K562 (cell line): ENCODE data around the gene PLK1. TPM values are rescaled to one million over a fixed set of nuclear protein-coding genes. Genes with fewer than 3 reads are reported as not detected.

Experiments used
- ARHGAP35 ChIP-seq: fragments of 450-650 bp; IDR thresholded peaks from 2 replicates; pipeline ENCODE4 v1.6.1; 2018; ENCODE audit not compliant: partially characterized antibody
- BRD4 ChIP-seq: fragments of 200-600 bp; sonication (generic); IDR thresholded peaks from 2 replicates; pipeline ENCODE4 v1.6.1; 2017; ENCODE audit warnings: inconsistent platforms
- BRF1 ChIP-seq: IDR thresholded peaks from 3 replicates; pipeline ENCODE4 v1.6.1; 2011; ENCODE audit warnings: borderline replicate concordance, mild to moderate bottlenecking; ENCODE audit not compliant: insufficient read length; ENCODE audit errors: extremely low read depth
- NBN ChIP-seq: fragments of 450-650 bp; IDR thresholded peaks from 2 replicates; pipeline ENCODE4 v1.6.1; 2016; ENCODE audit warnings: low read depth, mild to moderate bottlenecking
- PRPF4 ChIP-seq: fragments of 200-400 bp; formaldehyde crosslinking; IDR thresholded peaks from one replicate; pipeline ENCODE4 v1.6.1; 2017; ENCODE audit warnings: low read length, low read depth, mild to moderate bottlenecking; ENCODE audit not compliant: insufficient read depth, poor library complexity, severe bottlenecking
- SMAD4 ChIP-seq: fragments of 250-450 bp; sonication (Bioruptor Pico); conservative IDR thresholded peaks from 2 replicates; pipeline ENCODE4 v1.8.0; 2021; ENCODE audit warnings: inconsistent platforms, mild to moderate bottlenecking, moderate library complexity
- SMARCA4 ChIP-seq: fragments of 450-650 bp; IDR thresholded peaks from 2 replicates; pipeline ENCODE4 v1.6.1; 2016
- TCF7 ChIP-seq: sonication (generic); IDR thresholded peaks from 2 replicates; pipeline ENCODE4 v1.6.1; 2016; ENCODE audit warnings: antibody characterized with exemption, borderline replicate concordance
- TFAM ChIP-seq: fragments of 250-450 bp; sonication (Bioruptor Pico); conservative IDR thresholded peaks from 2 replicates; pipeline ENCODE4 v1.5.0; 2021; ENCODE audit warnings: mild to moderate bottlenecking, moderate library complexity
- ZBTB40 ChIP-seq, 2 experiments: fragments of 450-650 bp in 1 of 2; sonication (generic) in 1 of 2; formaldehyde crosslinking in 1 of 2; IDR thresholded peaks; 2 replicates each; pipeline versions ENCODE4 v1.7.1 to v1.9.0; 2016 to 2022; ENCODE audit warnings: inconsistent platforms in 1 of 2, mild to moderate bottlenecking in 1 of 2, missing genetic modification reagents in 1 of 2
- ZNF212 ChIP-seq: fragments of 450-650 bp; formaldehyde crosslinking; IDR thresholded peaks from 2 replicates; pipeline ENCODE4 v1.4.0; 2020; ENCODE audit warnings: mild to moderate bottlenecking
- ZNF407 ChIP-seq: fragments of 450-650 bp; IDR thresholded peaks from 2 replicates; pipeline ENCODE4 v1.6.1; 2016; ENCODE audit warnings: low read depth
- polyA plus RNA-seq, 8 experiments: library from polyadenylated mRNA; depleted of rRNA in 4 of 8; stranded (reverse) in 5 of 8; unstranded in 3 of 8; fragments of >200 nt; fragmentation: Nextera tagmentation in 2 of 8; fragmentation: Illumina TruSeq in 1 of 8; extraction: Ambion mirVana in 2 of 8; extraction: Trizol in 1 of 8; gene quantifications; 2 replicates each; pipeline versions ENCODE4 v1.2.1 to v1.2.3, GENCODE V29; 2011 to 2014; ENCODE audit warnings: inconsistent platforms in 1 of 8, missing spikeins in 1 of 8
- total RNA-seq, 7 experiments: library from RNA; depleted of rRNA in 6 of 7; stranded (reverse); fragments of >200 nt in 6 of 7; fragmentation: Illumina TruSeq in 2 of 7; extraction: Trizol in 2 of 7; gene quantifications; 2 replicates each; pipeline versions ENCODE4 v1.2.1 to v1.2.3, GENCODE V29; 2011 to 2021; ENCODE audit warnings: low replicate concordance in 1 of 7

PLK1 gene
- total and polyA plus RNA-seq, 9 of the 15 experiments (the other 6 are each of a cell fraction or from before 2014, with no cell fraction given), result 13.6 to 212 (median 45.5) TPM

GRCh38 chr16:23667355-23667659 is 11.4 kb upstream of the PLK1 start (continued):
- TF ChIP-seq ZBTB40 (IDR thresholded peaks at IDR 0.05), result peak; percentile 70; the same call in 1 of the 2 replicates
- no peak for TF ChIP-seq ZBTB40 (CRISPR knock-in tag; IDR thresholded peaks at IDR 0.05)
- peak; percentile 93 for TF ChIP-seq SMAD4
- TF ChIP-seq TCF7, result no peak
- TF ChIP-seq NBN, result no peak
- TF ChIP-seq BRD4, result no peak
- no peak for TF ChIP-seq ARHGAP35
- TF ChIP-seq TFAM (CRISPR knock-in tag), result no peak
- TF ChIP-seq ZNF212, result no peak
- no peak for TF ChIP-seq ZNF407
- peak; percentile 91 for TF ChIP-seq SMARCA4
- no peak for TF ChIP-seq BRF1
- no peak for TF ChIP-seq PRPF4
